ENCODE measurements around the gene PTPRR.

The PTPRR gene

GRCh38 chr12:70686299-70686698 lies 234.2 kb downstream of the PTPRR start:
- peak; percentile 9 for DNase-seq

- no peak for DNase-seq
These were observed 236.6 kb downstream of the PTPRR start for GRCh38 chr12:70683976-70684375.

- no peak for DNase-seq
These were observed 248.8 kb downstream of the PTPRR start for GRCh38 chr12:70671698-70672097.

GRCh38 chr12:70670948-70671347 lies 249.6 kb downstream of the PTPRR start:
- no peak for DNase-seq

- DNase-seq, result no peak
These were observed 253.3 kb downstream of the PTPRR start for GRCh38 chr12:70667253-70667652.

GRCh38 chr12:70666364-70666763 lies 254.2 kb downstream of the PTPRR start:
- DNase-seq, result no peak

GRCh38 chr12:70664465-70664881 lies 256.1 kb downstream of the PTPRR start:
- peak; percentile 9 for DNase-seq

GRCh38 chr12:70663838-70664237 lies 256.7 kb downstream of the PTPRR start:
- no peak for DNase-seq

GRCh38 chr12:70661466-70662161 lies 258.9 kb downstream of the PTPRR start:
- peak; percentile 85 for DNase-seq

- peak; percentile 64 for DNase-seq
These were observed 259.8 kb downstream of the PTPRR start for GRCh38 chr12:70660620-70661219.

GRCh38 chr12:70660002-70660604 lies 260.4 kb downstream of the PTPRR start:
- no peak for DNase-seq

- DNase-seq, result no peak
These were observed 261.4 kb downstream of the PTPRR start for GRCh38 chr12:70659077-70659606.

- no peak for DNase-seq
These were observed 262.8 kb downstream of the PTPRR start for GRCh38 chr12:70657616-70658286.

- peak; percentile 35 for DNase-seq
These were observed 268.1 kb downstream of the PTPRR start for GRCh38 chr12:70652451-70652850.

- peak; percentile 87 for DNase-seq
These were observed 271.7 kb downstream of the PTPRR start for GRCh38 chr12:70648831-70649230.

- DNase-seq, result peak; percentile 11
These were observed 272.3 kb downstream of the PTPRR start for GRCh38 chr12:70648191-70648590.

- DNase-seq, result peak; percentile 72
These were observed 273.7 kb downstream of the PTPRR start for GRCh38 chr12:70646850-70647249.

- peak; percentile 89 for DNase-seq
These were observed 274.8 kb downstream of the PTPRR start for GRCh38 chr12:70645494-70646317.

- DNase-seq, result no peak
These were observed 275.7 kb downstream of the PTPRR start for GRCh38 chr12:70644861-70645260.

- no peak for DNase-seq
These were observed 276.6 kb downstream of the PTPRR start for GRCh38 chr12:70643939-70644338.

GRCh38 chr12:70641691-70642090 lies 278.8 kb downstream of the PTPRR start:
- no peak for DNase-seq

- no peak for DNase-seq
These were observed 279.6 kb downstream of the PTPRR start for GRCh38 chr12:70640901-70641300.
